Left lung (tissue), 10 donors: ENCODE measurements around the gene ZNF576. TPM values are rescaled to one million over a fixed set of nuclear protein-coding genes. Genes with fewer than 3 reads are reported as not detected.

Experiments used
- ATAC-seq: fragments of 200-7000 bp; cut with Tn5 transposase; one replicate; pipeline ENCODE4 v1.9.1; 2020; ENCODE audit warnings: moderate library complexity
- DNase-seq, 4 donors: peaks; one replicate each; pipeline ENCODE4 v3.0.0-alpha.2; 2013 to 2020
- H3K27ac ChIP-seq, 2 donors: fragments of 200-600 bp; sonication (generic) in 1 of 2; one replicate each; pipeline versions ENCODE4 v1.5.0 to v1.8.0; 2020 to 2021
- H3K27me3 ChIP-seq, 2 donors: fragments of 200-600 bp; sonication (generic) in 1 of 2; one replicate each; pipeline versions ENCODE4 v1.5.0 to v1.8.0; 2020 to 2021
- H3K36me3 ChIP-seq, 2 donors: fragments of 200-600 bp; sonication (generic) in 1 of 2; one replicate each; pipeline versions ENCODE4 v1.5.0 to v1.8.0; 2020 to 2021
- H3K4me1 ChIP-seq, 2 donors: fragments of 200-600 bp; one replicate each; pipeline ENCODE4 v1.8.0; 2021
- H3K4me3 ChIP-seq, 2 donors: fragments of 200-600 bp; sonication (generic) in 1 of 2; one replicate each; pipeline versions ENCODE4 v1.5.0 to v1.8.0; 2020 to 2021; ENCODE audit warnings: mild to moderate bottlenecking in 1 of 2
- H3K9me3 ChIP-seq, 2 donors: fragments of 200-600 bp; sonication (generic) in 1 of 2; one replicate each; pipeline versions ENCODE4 v1.5.0 to v1.8.0; 2020 to 2021
- intact Hi-C, 2 donors: fragments of 100-400 bp; cut with DNase I; formaldehyde crosslinking; loops; one replicate each; pipeline versions ENCODE4 v1.11.2 to v1.14.2; 2022
- polyA plus RNA-seq, 6 donors: library from polyadenylated mRNA; unstranded; fragments of 120-200 nt; gene quantifications; one replicate each; pipeline ENCODE4 v1.2.1, GENCODE V29; 2013; ENCODE audit not compliant: insufficient read length in 6 of 6
- total RNA-seq, 2 donors: library from RNA; stranded (reverse); fragmentation: NEBNext Ultra II Directional; extraction: Animal tissue kit (Norgen Biotek cat#: 25700); gene quantifications; one replicate each; pipeline ENCODE4 v1.2.1, GENCODE V29; 2021
- TF ChIP-seq, protein P1 (sequence below), 2 donors: fragments of 200-600 bp; sonication (generic) in 1 of 2; IDR thresholded peaks; one replicate each; pipeline versions ENCODE4 v1.5.0 to v1.8.0; 2021; ENCODE audit warnings: antibody characterized with exemption in 2 of 2
- donor health status: DM: no; HTN: yes; CAD: no.
- donor health status: DM: no; HTN: no; CAD: no.

Gene ZNF576
- total and polyA plus RNA-seq, 8 donors = 9.3 to 14.4 (median 11.5) TPM

- H3K36me3 ChIP-seq = peaks cover 0 to 22% of the 10 kb centered on the region in 2 donors
- no peak overlapping the region for H3K4me3 ChIP-seq
- no peaks in the 10 kb centered on the region for H3K4me1 ChIP-seq
- intact Hi-C loops = no loop called here
- ATAC-seq = no peak
- no peaks in the 10 kb centered on the region for H3K27me3 ChIP-seq
- DNase-seq = no peak
- no peak overlapping the region for H3K27ac ChIP-seq
- H3K9me3 ChIP-seq = no peaks in the 10 kb centered on the region
- TF ChIP-seq, protein P1, sequence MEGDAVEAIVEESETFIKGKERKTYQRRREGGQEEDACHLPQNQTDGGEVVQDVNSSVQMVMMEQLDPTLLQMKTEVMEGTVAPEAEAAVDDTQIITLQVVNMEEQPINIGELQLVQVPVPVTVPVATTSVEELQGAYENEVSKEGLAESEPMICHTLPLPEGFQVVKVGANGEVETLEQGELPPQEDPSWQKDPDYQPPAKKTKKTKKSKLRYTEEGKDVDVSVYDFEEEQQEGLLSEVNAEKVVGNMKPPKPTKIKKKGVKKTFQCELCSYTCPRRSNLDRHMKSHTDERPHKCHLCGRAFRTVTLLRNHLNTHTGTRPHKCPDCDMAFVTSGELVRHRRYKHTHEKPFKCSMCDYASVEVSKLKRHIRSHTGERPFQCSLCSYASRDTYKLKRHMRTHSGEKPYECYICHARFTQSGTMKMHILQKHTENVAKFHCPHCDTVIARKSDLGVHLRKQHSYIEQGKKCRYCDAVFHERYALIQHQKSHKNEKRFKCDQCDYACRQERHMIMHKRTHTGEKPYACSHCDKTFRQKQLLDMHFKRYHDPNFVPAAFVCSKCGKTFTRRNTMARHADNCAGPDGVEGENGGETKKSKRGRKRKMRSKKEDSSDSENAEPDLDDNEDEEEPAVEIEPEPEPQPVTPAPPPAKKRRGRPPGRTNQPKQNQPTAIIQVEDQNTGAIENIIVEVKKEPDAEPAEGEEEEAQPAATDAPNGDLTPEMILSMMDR (IDR thresholded peaks at IDR 0.05) = no peak
Observed at GRCh38 chr19:43605875-43606568, 9.6 kb downstream of the ZNF576 start.

- Histone ChIP-seq H3K36me3 (peaks cover 0 to 19% of the 10 kb centered on the region in 2 donors), H3K4me1 (no peaks in the 10 kb centered on the region), H3K27me3 (no peaks in the 10 kb centered on the region), H3K9me3 (no peaks in the 10 kb centered on the region), H3K4me3 (no peak overlapping the region), H3K27ac (no peak overlapping the region)
- no peak for DNase-seq
- TF ChIP-seq, protein P1 (IDR thresholded peaks at IDR 0.05) = no peak
- intact Hi-C loops = no loop called here
- no peak for ATAC-seq
Observed at GRCh38 chr19:43606569-43607229, 10.3 kb downstream of the ZNF576 start.

DNA sequence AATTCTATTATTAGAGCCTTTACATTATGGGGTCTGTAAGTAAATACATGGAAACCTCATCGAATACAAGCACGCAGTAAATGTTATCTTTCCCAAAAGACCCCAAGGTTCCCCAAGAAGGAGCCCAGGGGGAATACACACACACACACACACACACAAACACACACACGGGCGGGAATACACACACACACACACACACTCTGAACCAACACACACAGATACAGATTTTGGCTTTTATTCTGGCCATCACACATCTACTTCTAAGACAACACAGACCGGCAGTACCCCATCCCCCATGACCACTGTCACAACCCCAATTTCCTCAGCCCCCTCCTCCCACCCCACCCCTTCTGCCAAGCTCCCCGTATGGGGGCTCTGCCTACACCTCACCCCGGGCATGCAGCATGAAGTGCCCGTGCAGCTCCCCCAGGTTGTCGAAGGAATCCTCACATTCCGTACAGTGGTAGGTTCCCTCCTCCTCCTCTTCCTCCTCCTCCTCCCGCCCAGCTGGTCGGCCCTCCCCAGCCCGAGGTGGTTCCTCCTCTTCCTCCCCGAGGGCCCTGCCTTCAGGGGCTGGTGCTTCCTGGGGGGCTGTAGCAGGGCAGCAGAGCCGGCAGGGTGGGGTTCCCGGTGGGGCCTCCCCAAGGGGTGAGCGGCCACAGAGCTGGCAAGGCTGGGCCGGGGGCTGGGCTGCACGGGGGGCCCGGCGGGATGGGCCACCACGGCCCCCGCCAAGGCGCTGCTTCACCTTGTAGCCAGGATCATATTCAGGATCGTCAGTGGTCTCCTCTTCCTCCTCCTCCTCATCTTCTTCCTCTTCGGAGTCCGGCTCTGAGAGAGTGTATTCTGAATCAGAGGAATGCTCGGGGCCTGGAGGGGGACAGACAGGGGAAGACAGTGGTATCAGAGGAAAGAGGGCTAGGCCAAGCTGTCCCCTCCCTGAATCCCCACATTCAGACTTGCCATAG lies 11.1 kb downstream of the ZNF576 start:
- Histone ChIP-seq H3K27ac (no peak overlapping the region), H3K4me3 (no peak overlapping the region), H3K4me1 (no peaks in the 10 kb centered on the region), H3K36me3 (peaks cover 0 to 20% of the 10 kb centered on the region in 2 donors), H3K9me3 (no peaks in the 10 kb centered on the region), H3K27me3 (no peaks in the 10 kb centered on the region)
- TF ChIP-seq, protein P1 (IDR thresholded peaks at IDR 0.05) = no peak
- DNase-seq = peak in 1 of 4 donors; percentile 74
- intact Hi-C loops = no loop called here
- ATAC-seq = no peak

- Histone ChIP-seq H3K27ac (no peak overlapping the region), H3K36me3 (peaks cover 0 to 36% of the 10 kb centered on the region in 2 donors)
- TF ChIP-seq, protein P1 (IDR thresholded peaks at IDR 0.05) = no peak
Observed at GRCh38 chr19:43609872-43610271, 13.5 kb downstream of the ZNF576 start.

More at GRCh38 chr19:43609872-43610271, 13.5 kb downstream of the ZNF576 start:
- Histone ChIP-seq H3K4me1 (no peaks in the 10 kb centered on the region), H3K27me3 (no peaks in the 10 kb centered on the region), H3K9me3 (no peaks in the 10 kb centered on the region), H3K4me3 (no peak overlapping the region)
- DNase-seq (no peak), ATAC-seq (no peak)
- intact Hi-C loops = no loop called here
